Thyroid gland (tissue), 4 donors: Measurements from ENCODE around the gene RELB. TPM values are rescaled to one million over a fixed set of nuclear protein-coding genes. Genes with fewer than 3 reads are reported as not detected.

Source experiments
- DNase-seq, 2 donors: peaks; one replicate each; pipeline ENCODE4 v3.0.0-alpha.2; 2019
- H3K27ac ChIP-seq, 3 donors: fragments of 200-600 bp; sonication (generic); 1 replicate in 2 of 3; 2 replicates in 1 of 3; pipeline ENCODE4 v1.5.1; 2016 to 2019; ENCODE audit warnings: mild to moderate bottlenecking in 1 of 3, moderate library complexity in 1 of 3
- H3K27me3 ChIP-seq: fragments of 200-600 bp; sonication (generic); one replicate; pipeline ENCODE4 v1.5.1; 2019
- H3K36me3 ChIP-seq, 2 donors: fragments of 200-600 bp; sonication (generic); one replicate each; pipeline ENCODE4 v1.5.1; 2016 to 2019
- H3K4me1 ChIP-seq, 2 donors: fragments of 200-600 bp; sonication (generic); one replicate each; pipeline ENCODE4 v1.5.1; 2017 to 2019
- H3K4me3 ChIP-seq, 3 donors: fragments of 200-600 bp; sonication (generic); replicated peaks in 1 of 3; 1 replicate in 2 of 3; 2 replicates in 1 of 3; pipeline ENCODE4 v1.5.1; 2016; ENCODE audit warnings: mild to moderate bottlenecking in 1 of 3
- H3K9me3 ChIP-seq: fragments of 200-600 bp; sonication (generic); one replicate; pipeline ENCODE4 v1.5.1; 2017
- POLR2A ChIP-seq, 2 donors: fragments of 450-650 bp; IDR thresholded peaks; one replicate each; pipeline ENCODE4 v1.6.1; 2017; ENCODE audit warnings: antibody characterized with exemption in 2 of 2, mild to moderate bottlenecking in 2 of 2, moderate library complexity in 1 of 2
- WGBS, 2 donors: methylation state at CpG; one replicate each; pipeline ENCODE4 v1.1.5; 2017; 5-methylcytosine and 5-hydroxymethylcytosine counted together
- intact Hi-C: fragments of 100-400 bp; cut with DNase I; formaldehyde crosslinking; loops from one replicate; pipeline ENCODE4 v1.15.1; 2023
- total RNA-seq, 4 donors: library from RNA; depleted of rRNA; stranded (reverse); fragments of >200 nt; gene quantifications; one replicate each; pipeline ENCODE4 v1.2.3, GENCODE V29; 2016
- TF ChIP-seq, protein P1 (sequence below), 6 experiments: fragments of 200-600 bp in 3 of 6; fragments of 450-650 bp in 3 of 6; sonication (generic) in 3 of 6; IDR thresholded peaks; one replicate each; pipeline ENCODE4 v1.5.1; 2016 to 2019; ENCODE audit warnings: antibody characterized with exemption in 6 of 6, mild to moderate bottlenecking in 2 of 6, inconsistent platforms in 1 of 6, moderate library complexity in 1 of 6

RELB gene
- total RNA-seq, 4 donors from 2014 or later = 6.7 to 11.3 (median 9.1) TPM

DNA sequence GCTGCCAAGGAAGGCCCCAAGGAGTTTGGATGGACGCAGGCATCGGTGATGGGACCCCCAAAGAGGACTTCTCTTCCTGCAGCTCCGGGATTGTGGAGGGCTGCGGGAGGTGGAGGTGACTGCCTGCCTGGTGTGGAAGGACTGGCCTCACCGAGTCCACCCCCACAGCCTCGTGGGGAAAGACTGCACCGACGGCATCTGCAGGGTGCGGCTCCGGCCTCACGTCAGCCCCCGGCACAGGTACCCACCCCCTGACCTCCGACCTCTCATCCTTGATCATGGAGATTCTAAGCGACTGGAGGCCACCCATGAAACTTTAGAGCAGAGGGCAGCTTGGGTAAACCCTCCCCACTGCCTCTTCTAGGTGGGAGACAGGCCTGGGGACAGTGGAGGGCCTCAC, 20.7 kb downstream of the RELB start:
- 77 to 79% methylated on average over 13 of the region's 14 CpGs for WGBS, 2 donors
- H3K9me3 ChIP-seq = no peaks in the 10 kb centered on the region
- H3K27me3 ChIP-seq = no peaks in the 10 kb centered on the region
- no peak overlapping the region for H3K4me3 ChIP-seq
- H3K27ac ChIP-seq = no peak overlapping the region
- no peaks in the 10 kb centered on the region for H3K36me3 ChIP-seq
- H3K4me1 ChIP-seq = no peaks in the 10 kb centered on the region
- TF ChIP-seq, protein P1, sequence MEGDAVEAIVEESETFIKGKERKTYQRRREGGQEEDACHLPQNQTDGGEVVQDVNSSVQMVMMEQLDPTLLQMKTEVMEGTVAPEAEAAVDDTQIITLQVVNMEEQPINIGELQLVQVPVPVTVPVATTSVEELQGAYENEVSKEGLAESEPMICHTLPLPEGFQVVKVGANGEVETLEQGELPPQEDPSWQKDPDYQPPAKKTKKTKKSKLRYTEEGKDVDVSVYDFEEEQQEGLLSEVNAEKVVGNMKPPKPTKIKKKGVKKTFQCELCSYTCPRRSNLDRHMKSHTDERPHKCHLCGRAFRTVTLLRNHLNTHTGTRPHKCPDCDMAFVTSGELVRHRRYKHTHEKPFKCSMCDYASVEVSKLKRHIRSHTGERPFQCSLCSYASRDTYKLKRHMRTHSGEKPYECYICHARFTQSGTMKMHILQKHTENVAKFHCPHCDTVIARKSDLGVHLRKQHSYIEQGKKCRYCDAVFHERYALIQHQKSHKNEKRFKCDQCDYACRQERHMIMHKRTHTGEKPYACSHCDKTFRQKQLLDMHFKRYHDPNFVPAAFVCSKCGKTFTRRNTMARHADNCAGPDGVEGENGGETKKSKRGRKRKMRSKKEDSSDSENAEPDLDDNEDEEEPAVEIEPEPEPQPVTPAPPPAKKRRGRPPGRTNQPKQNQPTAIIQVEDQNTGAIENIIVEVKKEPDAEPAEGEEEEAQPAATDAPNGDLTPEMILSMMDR (IDR thresholded peaks at IDR 0.05) = no peak
- no peak for TF ChIP-seq POLR2A (IDR thresholded peaks at IDR 0.05)
- DNase-seq = no peak
- intact Hi-C loops = no loop called here

DNA sequence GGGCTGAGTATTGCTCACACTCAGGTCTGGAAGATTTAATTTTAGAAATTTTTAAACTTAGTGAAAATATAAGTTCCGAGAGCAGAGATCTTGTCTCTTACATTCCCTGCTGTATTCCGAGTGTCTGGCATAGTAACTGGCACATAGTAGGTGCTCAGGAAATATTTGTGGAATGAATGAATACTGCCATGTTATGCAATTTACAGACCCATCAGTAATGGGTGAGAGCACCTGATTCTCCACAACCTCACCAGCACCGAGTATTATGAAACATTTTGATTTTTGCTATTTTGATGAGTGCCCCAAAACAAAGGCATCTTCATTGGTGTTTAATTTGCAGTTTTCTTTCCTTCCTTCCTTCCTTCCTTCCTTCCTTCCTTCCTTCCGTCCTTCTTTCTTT, 21.8 kb downstream of the RELB start:
- intact Hi-C loops = no loop called here
- TF ChIP-seq, protein P1 (IDR thresholded peaks at IDR 0.05) = no peak
- no peak for TF ChIP-seq POLR2A (IDR thresholded peaks at IDR 0.05)
- no peaks in the 10 kb centered on the region for H3K4me1 ChIP-seq
- H3K9me3 ChIP-seq = no peaks in the 10 kb centered on the region
- no peaks in the 10 kb centered on the region for H3K27me3 ChIP-seq
- 93 to 95% methylated on average over 4 of the region's 4 CpGs for WGBS, 2 donors
- peaks cover 0 to under 1% of the 10 kb centered on the region in 2 donors for H3K36me3 ChIP-seq
- H3K4me3 ChIP-seq = no peak overlapping the region
- no peak overlapping the region for H3K27ac ChIP-seq
- no peak for DNase-seq

DNA sequence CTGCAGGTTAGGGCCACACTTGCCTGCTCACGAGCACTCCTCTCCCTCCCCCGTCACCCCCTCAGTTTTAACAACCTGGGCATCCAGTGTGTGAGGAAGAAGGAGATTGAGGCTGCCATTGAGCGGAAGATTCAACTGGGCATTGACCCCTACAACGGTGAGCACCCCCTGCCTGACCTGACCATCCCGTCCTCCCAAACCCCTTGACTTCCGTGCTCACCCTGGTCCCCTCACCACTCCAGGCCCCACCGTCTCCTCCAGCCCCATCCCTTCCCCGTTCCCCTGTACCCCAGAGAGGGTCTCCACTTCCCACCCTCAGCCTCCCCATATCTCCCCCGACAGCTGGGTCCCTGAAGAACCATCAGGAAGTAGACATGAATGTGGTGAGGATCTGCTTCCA, 24.0 kb downstream of the RELB start:
- Histone ChIP-seq H3K27ac (no peak overlapping the region), H3K27me3 (no peaks in the 10 kb centered on the region), H3K4me3 (no peak overlapping the region), H3K36me3 (peaks cover 6 to 15% of the 10 kb centered on the region in 2 donors), H3K4me1 (no peaks in the 10 kb centered on the region), H3K9me3 (no peaks in the 10 kb centered on the region)
- intact Hi-C loops = no loop called here
- WGBS, 2 donors = 93 to 95% methylated on average over 9 of the region's 9 CpGs
- no peak for DNase-seq
- TF ChIP-seq, protein P1 (IDR thresholded peaks at IDR 0.05) = no peak
- TF ChIP-seq POLR2A (IDR thresholded peaks at IDR 0.05) = no peak

DNA sequence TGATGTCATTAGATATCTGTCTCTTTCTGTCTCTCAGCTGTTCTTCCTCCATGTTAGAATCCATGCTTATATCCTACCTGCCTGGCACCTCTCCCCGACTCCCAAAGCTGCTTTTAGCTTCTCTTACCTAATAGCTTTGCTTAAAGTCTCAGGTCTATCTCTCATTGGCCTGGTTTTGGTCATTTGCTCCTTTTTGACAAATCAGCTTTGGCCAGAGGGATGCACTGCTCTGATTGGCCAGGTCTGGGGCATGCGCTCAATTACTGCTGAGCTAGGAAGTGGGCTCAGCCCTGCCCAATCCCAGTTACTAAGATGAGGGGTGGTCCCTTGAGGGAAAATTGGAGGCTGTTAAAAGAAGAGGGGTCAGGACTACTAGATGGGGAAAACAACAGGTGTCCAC, 26.1 kb downstream of the RELB start:
- Histone ChIP-seq H3K4me3 (no peak overlapping the region), H3K4me1 (no peaks in the 10 kb centered on the region), H3K27ac (no peak overlapping the region), H3K27me3 (no peaks in the 10 kb centered on the region), H3K9me3 (no peaks in the 10 kb centered on the region), H3K36me3 (peaks cover 6 to 15% of the 10 kb centered on the region in 2 donors)
- TF ChIP-seq, protein P1 (IDR thresholded peaks at IDR 0.05) = no peak
- intact Hi-C loops = no loop called here
- WGBS, 2 donors = 89 to 98% methylated on average over 2 of the region's 2 CpGs
- no peak for DNase-seq

DNA sequence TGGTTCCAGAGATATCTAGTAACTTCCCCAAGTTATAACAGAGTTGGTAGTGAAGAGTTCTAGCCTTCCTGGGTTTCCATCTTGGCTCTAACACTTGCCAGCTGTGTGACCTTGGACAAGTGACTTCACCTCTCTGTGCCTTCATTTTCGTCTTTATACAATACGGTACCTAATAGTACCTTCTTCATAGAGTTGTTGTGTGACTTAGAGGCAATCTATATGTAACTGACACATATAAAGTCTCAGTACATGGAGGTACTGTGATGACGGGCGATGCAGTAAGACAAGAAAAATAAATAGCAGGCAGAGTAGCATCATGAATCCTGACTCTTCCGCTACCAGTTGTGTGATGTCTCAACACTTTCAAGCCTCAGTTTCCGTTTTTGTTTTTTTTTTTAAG, 29.6 kb downstream of the RELB start:
- TF ChIP-seq POLR2A (IDR thresholded peaks at IDR 0.05) = no peak
- TF ChIP-seq, protein P1 (IDR thresholded peaks at IDR 0.05) = no peak
- intact Hi-C loops = no loop called here
- no peak for DNase-seq
- Histone ChIP-seq H3K27ac (no peak overlapping the region), H3K9me3 (no peaks in the 10 kb centered on the region), H3K4me1 (no peaks in the 10 kb centered on the region), H3K4me3 (no peak overlapping the region), H3K36me3 (peaks cover 19 to 26% of the 10 kb centered on the region in 2 donors), H3K27me3 (no peaks in the 10 kb centered on the region)
- WGBS, 2 donors = 93 to 95% methylated on average over 6 of the region's 6 CpGs
